Stomach (tissue), 4 donors: ENCODE results near the gene CYP4F8.

Experiments used
- POLR2A ChIP-seq, 4 donors: fragments of 450-650 bp; IDR thresholded peaks; one replicate each; pipeline ENCODE4 v1.6.1; 2016; ENCODE audit warnings: antibody characterized with exemption in 4 of 4, control low read depth in 2 of 4, mild to moderate bottlenecking in 1 of 4, moderate library complexity in 1 of 4
- TF ChIP-seq, protein P1 (sequence below), 7 experiments: fragments of 450-650 bp in 4 of 7; fragments of 200-600 bp in 3 of 7; sonication (generic) in 3 of 7; IDR thresholded peaks; one replicate each; pipeline ENCODE4 v1.5.1; 2016 to 2019; ENCODE audit warnings: antibody characterized with exemption in 7 of 7, control low read depth in 2 of 7, mild to moderate bottlenecking in 1 of 7

DNA sequence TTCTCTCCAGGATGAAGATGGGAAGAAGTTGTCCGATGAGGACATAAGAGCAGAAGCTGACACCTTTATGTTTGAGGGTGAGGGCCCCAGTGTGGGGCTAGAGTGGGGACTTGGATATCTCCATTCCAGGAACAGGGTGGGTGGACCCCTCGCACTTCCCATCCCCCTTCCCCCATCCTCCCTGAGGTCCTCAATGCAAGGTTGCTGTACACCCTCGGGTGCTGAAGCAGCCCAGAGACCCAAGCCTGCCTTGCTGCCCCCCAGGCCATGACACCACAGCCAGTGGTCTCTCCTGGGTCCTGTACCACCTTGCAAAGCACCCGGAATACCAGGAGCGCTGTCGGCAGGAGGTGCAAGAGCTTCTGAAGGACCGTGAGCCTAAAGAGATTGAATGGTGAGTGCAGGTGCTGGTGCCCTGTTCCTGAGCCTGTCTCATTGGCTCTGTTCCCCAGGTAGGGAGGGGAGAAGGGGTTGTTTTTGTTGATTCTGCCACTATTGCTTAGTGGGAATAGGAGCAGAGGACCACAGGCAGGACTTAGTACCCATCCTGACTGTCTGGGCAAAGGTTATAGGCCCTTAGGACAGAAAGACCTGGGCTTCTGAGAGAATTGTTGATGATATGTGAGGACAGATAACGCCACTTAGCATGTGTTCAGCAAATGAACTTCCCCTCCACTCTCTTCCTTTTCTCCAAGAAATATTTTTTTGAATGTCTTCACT lies 37.7 kb downstream of the CYP4F8 start:
- TF ChIP-seq POLR2A (IDR thresholded peaks at IDR 0.05): no peak
- TF ChIP-seq, protein P1, sequence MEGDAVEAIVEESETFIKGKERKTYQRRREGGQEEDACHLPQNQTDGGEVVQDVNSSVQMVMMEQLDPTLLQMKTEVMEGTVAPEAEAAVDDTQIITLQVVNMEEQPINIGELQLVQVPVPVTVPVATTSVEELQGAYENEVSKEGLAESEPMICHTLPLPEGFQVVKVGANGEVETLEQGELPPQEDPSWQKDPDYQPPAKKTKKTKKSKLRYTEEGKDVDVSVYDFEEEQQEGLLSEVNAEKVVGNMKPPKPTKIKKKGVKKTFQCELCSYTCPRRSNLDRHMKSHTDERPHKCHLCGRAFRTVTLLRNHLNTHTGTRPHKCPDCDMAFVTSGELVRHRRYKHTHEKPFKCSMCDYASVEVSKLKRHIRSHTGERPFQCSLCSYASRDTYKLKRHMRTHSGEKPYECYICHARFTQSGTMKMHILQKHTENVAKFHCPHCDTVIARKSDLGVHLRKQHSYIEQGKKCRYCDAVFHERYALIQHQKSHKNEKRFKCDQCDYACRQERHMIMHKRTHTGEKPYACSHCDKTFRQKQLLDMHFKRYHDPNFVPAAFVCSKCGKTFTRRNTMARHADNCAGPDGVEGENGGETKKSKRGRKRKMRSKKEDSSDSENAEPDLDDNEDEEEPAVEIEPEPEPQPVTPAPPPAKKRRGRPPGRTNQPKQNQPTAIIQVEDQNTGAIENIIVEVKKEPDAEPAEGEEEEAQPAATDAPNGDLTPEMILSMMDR (IDR thresholded peaks at IDR 0.05): no peak
